Fibroblast of mammary gland (primary cell): ENCODE measurements around the gene IL1RL2.

ENCODE experiments used
- DNase-seq: peaks from one replicate; pipeline ENCODE4 v3.0.0-alpha.2; 2010; ENCODE audit warnings: low read depth
- H3K4me3 ChIP-seq: 2 replicates; pipeline ENCODE4 v1.5.1; 2011; ENCODE audit warnings: low read depth, mild to moderate bottlenecking, low read length, moderate library complexity; ENCODE audit not compliant: control insufficient read depth
- CTCF ChIP-seq: conservative IDR thresholded peaks from 2 replicates; pipeline ENCODE4 v1.5.1; 2011; ENCODE audit warnings: low read depth, low read length, inconsistent platforms; ENCODE audit not compliant: control insufficient read depth, insufficient read depth

The IL1RL2 gene

GRCh38 chr2:102269200-102269524 is 82.3 kb downstream of the IL1RL2 start:
- no peak for TF ChIP-seq CTCF
- no peak for DNase-seq
- no peak overlapping the region for H3K4me3 ChIP-seq

- no peak overlapping the region for H3K4me3 ChIP-seq
- no peak for DNase-seq
- no peak for TF ChIP-seq CTCF
Observed at GRCh38 chr2:102271844-102272243, 85.0 kb downstream of the IL1RL2 start.

- no peak for TF ChIP-seq CTCF
- H3K4me3 ChIP-seq = no peak overlapping the region
- peak; percentile 65 for DNase-seq
Observed at GRCh38 chr2:102273619-102274211, 86.9 kb downstream of the IL1RL2 start.

GRCh38 chr2:102276549-102277201 is 89.9 kb downstream of the IL1RL2 start:
- DNase-seq = no peak
- no peak overlapping the region for H3K4me3 ChIP-seq
- TF ChIP-seq CTCF = no peak

GRCh38 chr2:102277202-102277700 is 90.4 kb downstream of the IL1RL2 start:
- DNase-seq = no peak
- H3K4me3 ChIP-seq = no peak overlapping the region
- no peak for TF ChIP-seq CTCF

GRCh38 chr2:102278720-102279390 is 92.0 kb downstream of the IL1RL2 start:
- no peak for DNase-seq
- TF ChIP-seq CTCF = no peak

More at GRCh38 chr2:102278720-102279390, 92.0 kb downstream of the IL1RL2 start:
- H3K4me3 ChIP-seq = no peak overlapping the region
